GM10266 (cell line): ENCODE results near the gene TGFBR1.

Experiments used
- DNase-seq: peaks from one replicate; pipeline ENCODE4 v3.0.0; 2012; ENCODE audit errors: extremely low spot score
- CTCF ChIP-seq: IDR thresholded peaks from 2 replicates; pipeline ENCODE4 v1.5.1; 2012; ENCODE audit warnings: mild to moderate bottlenecking, low read depth; ENCODE audit not compliant: control insufficient read depth, insufficient read depth; ENCODE audit errors: missing control alignments

The TGFBR1 gene

GRCh38 chr9:99060621-99061020 is 44.3 kb upstream of the TGFBR1 start:
- no peak for TF ChIP-seq CTCF
- no peak for DNase-seq

DNA sequence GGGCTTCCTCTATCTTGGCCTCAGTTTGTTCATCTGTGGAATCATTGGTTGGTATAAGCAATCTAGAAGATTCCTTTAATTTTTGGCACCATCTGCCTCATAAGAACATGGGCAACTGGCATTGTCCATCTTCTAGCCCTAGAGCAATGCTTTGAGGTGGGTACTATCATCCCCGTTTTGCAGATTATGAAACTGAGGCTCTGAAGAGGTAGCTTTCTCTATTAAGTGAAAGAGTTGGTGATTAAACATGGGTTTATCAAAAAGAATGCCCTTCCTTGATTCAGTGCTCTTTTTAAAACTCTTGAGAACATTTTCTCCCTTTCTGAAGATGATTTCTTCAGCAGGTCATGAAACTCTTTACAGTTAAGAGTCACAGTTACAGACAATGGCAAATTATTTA is 42.4 kb upstream of the TGFBR1 start:
- DNase-seq, result no peak
- TF ChIP-seq CTCF, result no peak

DNA sequence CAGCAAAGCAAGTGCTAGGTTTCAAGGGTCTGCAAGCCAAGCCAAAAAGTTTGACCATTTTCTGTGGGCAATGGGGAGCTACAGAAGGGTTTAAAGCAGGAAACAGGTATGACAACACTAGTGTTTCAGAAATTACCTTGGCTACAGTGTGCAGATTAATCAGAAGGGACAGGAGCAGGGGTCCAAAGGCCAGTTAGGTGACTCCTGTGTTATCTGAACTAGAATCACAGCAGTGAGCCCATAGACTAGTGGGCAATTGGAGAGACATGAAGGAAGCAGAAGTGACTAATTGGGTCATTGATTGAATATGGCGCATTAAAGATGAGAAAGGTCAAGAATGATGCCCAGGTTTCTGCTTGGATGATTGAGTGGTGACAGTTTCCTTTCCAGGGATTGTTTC is 41.4 kb upstream of the TGFBR1 start:
- no peak for DNase-seq
- no peak for TF ChIP-seq CTCF

DNA sequence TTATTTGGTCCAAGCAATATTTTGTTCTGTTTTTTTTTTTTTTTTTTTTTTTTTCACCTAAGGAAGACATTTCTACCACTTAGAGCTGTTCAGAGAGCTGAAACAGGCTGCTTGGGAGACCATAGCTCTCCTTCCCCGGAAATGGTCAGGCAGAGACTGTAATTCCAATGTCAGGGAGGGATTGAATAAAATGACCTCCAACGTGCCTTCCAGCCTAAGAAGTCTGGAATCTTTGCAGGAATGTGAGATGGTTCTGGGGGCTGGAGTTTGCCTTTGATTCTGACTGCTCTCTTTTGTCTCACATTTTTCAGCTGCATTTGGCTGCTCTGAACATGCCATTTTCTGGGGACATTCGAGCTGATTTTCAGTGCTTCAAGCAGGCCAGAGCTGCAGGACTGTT is 38.3 kb upstream of the TGFBR1 start:
- TF ChIP-seq CTCF, result no peak

GRCh38 chr9:99069075-99069474 is 35.8 kb upstream of the TGFBR1 start:
- no peak for TF ChIP-seq CTCF
- DNase-seq, result no peak

More for the DNA sequence above, 38.3 kb upstream of the TGFBR1 start:
- DNase-seq, result no peak

DNA sequence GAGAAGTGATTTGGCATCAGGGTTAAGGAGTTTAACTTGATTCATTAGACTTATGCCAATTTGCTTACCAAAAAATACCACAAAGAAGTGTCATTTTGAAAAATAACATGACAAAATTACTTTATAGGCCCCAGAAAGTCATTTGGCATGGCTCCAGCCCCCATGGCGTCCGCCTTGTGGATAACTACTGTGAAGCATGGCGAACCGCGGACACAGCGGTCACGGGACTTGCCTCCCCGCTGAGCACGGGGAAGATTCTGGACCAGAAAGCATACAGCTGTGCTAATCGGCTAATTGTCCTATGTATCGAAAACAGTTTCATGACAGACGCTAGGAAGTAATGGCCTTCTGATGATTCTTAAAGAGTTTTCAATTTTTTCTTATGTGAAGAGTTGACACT is 35.4 kb upstream of the TGFBR1 start:
- no peak for TF ChIP-seq CTCF
- DNase-seq, result no peak

- DNase-seq, result no peak
Observed at GRCh38 chr9:99070681-99071080, 34.2 kb upstream of the TGFBR1 start.

More at GRCh38 chr9:99070681-99071080, 34.2 kb upstream of the TGFBR1 start:
- no peak for TF ChIP-seq CTCF
